SK-N-SH treated with all-trans-retinoic acid at 6 μM for 48 hours (cell line): ENCODE measurements around the gene DNAH2.

Experiments
- ATAC-seq: fragments of 200-7000 bp; cut with Tn5 transposase; 3 replicates; pipeline ENCODE4 v1.9.1; 2020; ENCODE audit warnings: mild to moderate bottlenecking, moderate library complexity
- ARNTL ChIP-seq: fragments of 450-650 bp; formaldehyde crosslinking; IDR thresholded peaks from 2 replicates; pipeline ENCODE4 v1.5.0; 2020; ENCODE audit warnings: low read depth, mild to moderate bottlenecking, moderate library complexity, borderline replicate concordance
- BACH2 ChIP-seq: fragments of 250-450 bp; sonication (Bioruptor Pico); IDR thresholded peaks from 2 replicates; pipeline ENCODE4 v1.9.0; 2021; ENCODE audit warnings: mild to moderate bottlenecking, borderline replicate concordance
- CSDC2 ChIP-seq: fragments of 250-450 bp; sonication (Bioruptor Pico); IDR thresholded peaks from 2 replicates; pipeline ENCODE4 v1.5.0; 2020; ENCODE audit warnings: mild to moderate bottlenecking, moderate library complexity
- GLIS3 ChIP-seq: fragments of 250-450 bp; sonication (Bioruptor Pico); IDR thresholded peaks from 2 replicates; pipeline ENCODE4 v1.5.0; 2020; ENCODE audit warnings: mild to moderate bottlenecking, moderate library complexity
- ISL1 ChIP-seq: fragments of 250-450 bp; sonication (Bioruptor Pico); IDR thresholded peaks from 2 replicates; pipeline ENCODE4 v2.1.2; 2022; ENCODE audit warnings: mild to moderate bottlenecking, moderate library complexity
- OSR1 ChIP-seq: fragments of 250-450 bp; sonication (Bioruptor Pico); IDR thresholded peaks from 2 replicates; pipeline ENCODE4 v1.8.0; 2022; ENCODE audit warnings: moderate library complexity, mild to moderate bottlenecking, inconsistent platforms
- PPARA ChIP-seq: fragments of 250-450 bp; sonication (Bioruptor Pico); IDR thresholded peaks from 2 replicates; pipeline ENCODE4 v1.5.0; 2020; ENCODE audit warnings: mild to moderate bottlenecking, borderline replicate concordance
- RARB ChIP-seq: fragments of 250-450 bp; sonication (Bioruptor Pico); IDR thresholded peaks from 2 replicates; pipeline ENCODE4 v1.8.0; 2021; ENCODE audit warnings: mild to moderate bottlenecking, moderate library complexity
- SNAI2 ChIP-seq: fragments of 250-450 bp; sonication (Bioruptor Pico); IDR thresholded peaks from 2 replicates; pipeline ENCODE4 v1.5.0; 2020; ENCODE audit warnings: mild to moderate bottlenecking, moderate library complexity
- TOX ChIP-seq: fragments of 250-450 bp; sonication (Bioruptor Pico); IDR thresholded peaks from 2 replicates; pipeline ENCODE4 v1.8.0; 2021; ENCODE audit warnings: mild to moderate bottlenecking, moderate library complexity, borderline replicate concordance
- ZFP30 ChIP-seq: fragments of 450-650 bp; formaldehyde crosslinking; IDR thresholded peaks from 2 replicates; pipeline ENCODE4 v1.5.0; 2022; ENCODE audit warnings: mild to moderate bottlenecking, moderate library complexity
- ZNF565 ChIP-seq: fragments of 450-650 bp; formaldehyde crosslinking; conservative IDR thresholded peaks from 2 replicates; pipeline ENCODE4 v1.5.0; 2020; ENCODE audit warnings: low read depth, mild to moderate bottlenecking, moderate library complexity
- ZNF70 ChIP-seq: fragments of 450-650 bp; formaldehyde crosslinking; IDR thresholded peaks from 2 replicates; pipeline ENCODE4 v1.5.0; 2020; ENCODE audit warnings: mild to moderate bottlenecking, moderate library complexity
- ZNF8 ChIP-seq: fragments of 450-650 bp; formaldehyde crosslinking; IDR thresholded peaks from 2 replicates; pipeline ENCODE4 v1.5.0; 2020; ENCODE audit warnings: mild to moderate bottlenecking, moderate library complexity
- TF ChIP-seq, protein P1 (sequence below): fragments of 250-450 bp; sonication (Bioruptor Pico); IDR thresholded peaks from 2 replicates; pipeline ENCODE4 v1.5.1; 2020; ENCODE audit warnings: low read depth, mild to moderate bottlenecking, moderate library complexity
- TF ChIP-seq, protein P2 (sequence below): fragments of 250-450 bp; sonication (Bioruptor Pico); IDR thresholded peaks from 2 replicates; pipeline ENCODE4 v1.5.1; 2021; ENCODE audit warnings: mild to moderate bottlenecking, moderate library complexity
- TF ChIP-seq, protein P3 (sequence below): fragments of 250-450 bp; sonication (Bioruptor Pico); IDR thresholded peaks from 2 replicates; pipeline ENCODE4 v1.8.0; 2021; ENCODE audit warnings: low read depth, mild to moderate bottlenecking, moderate library complexity, borderline replicate concordance
- TF ChIP-seq, protein P4 (sequence below): fragments of 250-450 bp; sonication (Bioruptor Pico); IDR thresholded peaks from 2 replicates; pipeline ENCODE4 v1.5.0; 2020; ENCODE audit warnings: mild to moderate bottlenecking, moderate library complexity
- TF ChIP-seq, protein P5 (sequence below): fragments of 250-450 bp; sonication (Bioruptor Pico); IDR thresholded peaks from 2 replicates; pipeline ENCODE4 v1.8.0; 2020; ENCODE audit warnings: mild to moderate bottlenecking, moderate library complexity, borderline replicate concordance

Gene DNAH2

DNA sequence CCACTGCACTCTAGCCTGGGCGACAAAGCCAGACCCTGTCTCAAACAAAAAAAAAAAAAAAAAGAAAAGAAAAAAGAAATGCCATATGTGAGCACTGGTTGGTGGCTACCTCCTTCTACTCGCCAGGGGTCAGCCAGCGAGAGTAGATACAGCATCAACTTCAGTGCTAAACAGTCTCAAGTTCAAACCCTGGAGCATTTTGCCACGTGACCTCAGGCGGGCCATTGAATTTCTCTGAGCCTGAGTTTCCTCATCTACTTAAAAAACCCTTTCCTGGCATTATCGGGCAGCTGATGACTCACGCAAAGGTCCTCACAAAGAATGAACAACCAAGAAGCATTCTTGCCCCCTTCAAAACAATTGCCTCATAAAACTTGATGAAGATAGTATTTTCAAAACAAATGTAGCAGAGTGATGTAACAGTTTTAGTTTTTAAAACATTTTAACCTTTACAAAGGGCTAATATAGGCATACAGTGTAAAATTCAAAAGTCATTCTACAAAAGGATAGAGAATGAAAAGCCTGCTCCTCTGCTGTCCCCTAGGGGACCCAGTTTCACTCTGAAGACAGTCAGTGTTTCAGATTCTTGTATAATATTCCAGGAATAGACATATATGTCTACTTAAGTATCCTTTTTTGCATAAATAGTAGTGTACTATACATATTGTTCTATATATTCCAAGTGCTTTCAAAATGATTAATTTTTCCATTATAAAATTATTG lies 28.4 kb downstream of the DNAH2 start:
- peak; percentile 55 for ATAC-seq
- TF ChIP-seq, protein P1, sequence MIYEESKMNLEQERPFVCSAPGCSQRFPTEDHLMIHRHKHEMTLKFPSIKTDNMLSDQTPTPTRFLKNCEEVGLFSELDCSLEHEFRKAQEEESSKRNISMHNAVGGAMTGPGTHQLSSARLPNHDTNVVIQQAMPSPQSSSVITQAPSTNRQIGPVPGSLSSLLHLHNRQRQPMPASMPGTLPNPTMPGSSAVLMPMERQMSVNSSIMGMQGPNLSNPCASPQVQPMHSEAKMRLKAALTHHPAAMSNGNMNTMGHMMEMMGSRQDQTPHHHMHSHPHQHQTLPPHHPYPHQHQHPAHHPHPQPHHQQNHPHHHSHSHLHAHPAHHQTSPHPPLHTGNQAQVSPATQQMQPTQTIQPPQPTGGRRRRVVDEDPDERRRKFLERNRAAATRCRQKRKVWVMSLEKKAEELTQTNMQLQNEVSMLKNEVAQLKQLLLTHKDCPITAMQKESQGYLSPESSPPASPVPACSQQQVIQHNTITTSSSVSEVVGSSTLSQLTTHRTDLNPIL (CRISPR knock-in tag), result no peak
- no peak for TF ChIP-seq ZNF70 (CRISPR knock-in tag)
- TF ChIP-seq, protein P2, sequence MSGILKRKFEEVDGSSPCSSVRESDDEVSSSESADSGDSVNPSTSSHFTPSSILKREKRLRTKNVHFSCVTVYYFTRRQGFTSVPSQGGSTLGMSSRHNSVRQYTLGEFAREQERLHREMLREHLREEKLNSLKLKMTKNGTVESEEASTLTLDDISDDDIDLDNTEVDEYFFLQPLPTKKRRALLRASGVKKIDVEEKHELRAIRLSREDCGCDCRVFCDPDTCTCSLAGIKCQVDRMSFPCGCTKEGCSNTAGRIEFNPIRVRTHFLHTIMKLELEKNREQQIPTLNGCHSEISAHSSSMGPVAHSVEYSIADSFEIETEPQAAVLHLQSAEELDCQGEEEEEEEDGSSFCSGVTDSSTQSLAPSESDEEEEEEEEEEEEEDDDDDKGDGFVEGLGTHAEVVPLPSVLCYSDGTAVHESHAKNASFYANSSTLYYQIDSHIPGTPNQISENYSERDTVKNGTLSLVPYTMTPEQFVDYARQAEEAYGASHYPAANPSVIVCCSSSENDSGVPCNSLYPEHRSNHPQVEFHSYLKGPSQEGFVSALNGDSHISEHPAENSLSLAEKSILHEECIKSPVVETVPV (CRISPR knock-in tag), result no peak
- TF ChIP-seq, protein P3, sequence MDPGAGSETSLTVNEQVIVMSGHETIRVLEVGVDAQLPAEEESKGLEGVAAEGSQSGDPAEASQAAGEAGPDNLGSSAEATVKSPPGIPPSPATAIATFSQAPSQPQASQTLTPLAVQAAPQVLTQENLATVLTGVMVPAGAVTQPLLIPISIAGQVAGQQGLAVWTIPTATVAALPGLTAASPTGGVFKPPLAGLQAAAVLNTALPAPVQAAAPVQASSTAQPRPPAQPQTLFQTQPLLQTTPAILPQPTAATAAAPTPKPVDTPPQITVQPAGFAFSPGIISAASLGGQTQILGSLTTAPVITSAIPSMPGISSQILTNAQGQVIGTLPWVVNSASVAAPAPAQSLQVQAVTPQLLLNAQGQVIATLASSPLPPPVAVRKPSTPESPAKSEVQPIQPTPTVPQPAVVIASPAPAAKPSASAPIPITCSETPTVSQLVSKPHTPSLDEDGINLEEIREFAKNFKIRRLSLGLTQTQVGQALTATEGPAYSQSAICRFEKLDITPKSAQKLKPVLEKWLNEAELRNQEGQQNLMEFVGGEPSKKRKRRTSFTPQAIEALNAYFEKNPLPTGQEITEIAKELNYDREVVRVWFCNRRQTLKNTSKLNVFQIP, result no peak

DNA sequence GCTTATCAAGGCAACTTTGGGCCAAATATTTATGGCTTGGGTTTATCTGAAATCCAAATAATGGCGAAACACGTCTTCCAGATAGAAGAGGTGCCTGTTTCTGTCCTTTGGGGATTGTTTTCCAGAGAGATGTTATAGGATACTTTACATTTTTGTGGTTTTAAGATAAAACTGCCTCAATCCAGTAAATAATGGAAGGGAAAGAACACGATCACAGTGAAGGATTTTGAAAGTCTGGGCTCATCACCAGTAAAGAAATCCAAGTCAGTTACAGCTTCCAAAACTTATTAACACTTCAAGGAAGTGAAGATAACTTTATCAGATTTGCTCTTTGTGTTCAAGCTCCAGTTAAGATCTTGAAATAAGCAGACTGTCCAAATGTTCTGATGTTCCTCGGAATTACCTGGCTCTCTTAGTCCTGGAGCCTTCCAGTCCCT lies 30.1 kb downstream of the DNAH2 start:
- no peak for TF ChIP-seq RARB (CRISPR knock-in tag)
- TF ChIP-seq TOX (CRISPR knock-in tag), result no peak
- TF ChIP-seq, protein P4, sequence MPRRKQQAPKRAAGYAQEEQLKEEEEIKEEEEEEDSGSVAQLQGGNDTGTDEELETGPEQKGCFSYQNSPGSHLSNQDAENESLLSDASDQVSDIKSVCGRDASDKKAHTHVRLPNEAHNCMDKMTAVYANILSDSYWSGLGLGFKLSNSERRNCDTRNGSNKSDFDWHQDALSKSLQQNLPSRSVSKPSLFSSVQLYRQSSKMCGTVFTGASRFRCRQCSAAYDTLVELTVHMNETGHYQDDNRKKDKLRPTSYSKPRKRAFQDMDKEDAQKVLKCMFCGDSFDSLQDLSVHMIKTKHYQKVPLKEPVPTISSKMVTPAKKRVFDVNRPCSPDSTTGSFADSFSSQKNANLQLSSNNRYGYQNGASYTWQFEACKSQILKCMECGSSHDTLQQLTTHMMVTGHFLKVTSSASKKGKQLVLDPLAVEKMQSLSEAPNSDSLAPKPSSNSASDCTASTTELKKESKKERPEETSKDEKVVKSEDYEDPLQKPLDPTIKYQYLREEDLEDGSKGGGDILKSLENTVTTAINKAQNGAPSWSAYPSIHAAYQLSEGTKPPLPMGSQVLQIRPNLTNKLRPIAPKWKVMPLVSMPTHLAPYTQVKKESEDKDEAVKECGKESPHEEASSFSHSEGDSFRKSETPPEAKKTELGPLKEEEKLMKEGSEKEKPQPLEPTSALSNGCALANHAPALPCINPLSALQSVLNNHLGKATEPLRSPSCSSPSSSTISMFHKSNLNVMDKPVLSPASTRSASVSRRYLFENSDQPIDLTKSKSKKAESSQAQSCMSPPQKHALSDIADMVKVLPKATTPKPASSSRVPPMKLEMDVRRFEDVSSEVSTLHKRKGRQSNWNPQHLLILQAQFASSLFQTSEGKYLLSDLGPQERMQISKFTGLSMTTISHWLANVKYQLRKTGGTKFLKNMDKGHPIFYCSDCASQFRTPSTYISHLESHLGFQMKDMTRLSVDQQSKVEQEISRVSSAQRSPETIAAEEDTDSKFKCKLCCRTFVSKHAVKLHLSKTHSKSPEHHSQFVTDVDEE, result no peak
- TF ChIP-seq, protein P1 (CRISPR knock-in tag), result no peak
- no peak for TF ChIP-seq GLIS3 (CRISPR knock-in tag)
- TF ChIP-seq ZFP30, result no peak
- no peak for TF ChIP-seq ZNF8
- 0 out of 2 replicates have a peak, but pooled peaks have one; percentile 32 for TF ChIP-seq ISL1 (CRISPR knock-in tag)
- TF ChIP-seq ARNTL (CRISPR knock-in tag), result no peak
- TF ChIP-seq, protein P5, sequence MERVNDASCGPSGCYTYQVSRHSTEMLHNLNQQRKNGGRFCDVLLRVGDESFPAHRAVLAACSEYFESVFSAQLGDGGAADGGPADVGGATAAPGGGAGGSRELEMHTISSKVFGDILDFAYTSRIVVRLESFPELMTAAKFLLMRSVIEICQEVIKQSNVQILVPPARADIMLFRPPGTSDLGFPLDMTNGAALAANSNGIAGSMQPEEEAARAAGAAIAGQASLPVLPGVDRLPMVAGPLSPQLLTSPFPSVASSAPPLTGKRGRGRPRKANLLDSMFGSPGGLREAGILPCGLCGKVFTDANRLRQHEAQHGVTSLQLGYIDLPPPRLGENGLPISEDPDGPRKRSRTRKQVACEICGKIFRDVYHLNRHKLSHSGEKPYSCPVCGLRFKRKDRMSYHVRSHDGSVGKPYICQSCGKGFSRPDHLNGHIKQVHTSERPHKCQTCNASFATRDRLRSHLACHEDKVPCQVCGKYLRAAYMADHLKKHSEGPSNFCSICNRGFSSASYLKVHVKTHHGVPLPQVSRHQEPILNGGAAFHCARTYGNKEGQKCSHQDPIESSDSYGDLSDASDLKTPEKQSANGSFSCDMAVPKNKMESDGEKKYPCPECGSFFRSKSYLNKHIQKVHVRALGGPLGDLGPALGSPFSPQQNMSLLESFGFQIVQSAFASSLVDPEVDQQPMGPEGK (CRISPR knock-in tag), result 0 out of 2 replicates have a peak, but pooled peaks have one; percentile 12
- no peak for TF ChIP-seq OSR1 (CRISPR knock-in tag)
- peak; percentile 62 for ATAC-seq

DNA sequence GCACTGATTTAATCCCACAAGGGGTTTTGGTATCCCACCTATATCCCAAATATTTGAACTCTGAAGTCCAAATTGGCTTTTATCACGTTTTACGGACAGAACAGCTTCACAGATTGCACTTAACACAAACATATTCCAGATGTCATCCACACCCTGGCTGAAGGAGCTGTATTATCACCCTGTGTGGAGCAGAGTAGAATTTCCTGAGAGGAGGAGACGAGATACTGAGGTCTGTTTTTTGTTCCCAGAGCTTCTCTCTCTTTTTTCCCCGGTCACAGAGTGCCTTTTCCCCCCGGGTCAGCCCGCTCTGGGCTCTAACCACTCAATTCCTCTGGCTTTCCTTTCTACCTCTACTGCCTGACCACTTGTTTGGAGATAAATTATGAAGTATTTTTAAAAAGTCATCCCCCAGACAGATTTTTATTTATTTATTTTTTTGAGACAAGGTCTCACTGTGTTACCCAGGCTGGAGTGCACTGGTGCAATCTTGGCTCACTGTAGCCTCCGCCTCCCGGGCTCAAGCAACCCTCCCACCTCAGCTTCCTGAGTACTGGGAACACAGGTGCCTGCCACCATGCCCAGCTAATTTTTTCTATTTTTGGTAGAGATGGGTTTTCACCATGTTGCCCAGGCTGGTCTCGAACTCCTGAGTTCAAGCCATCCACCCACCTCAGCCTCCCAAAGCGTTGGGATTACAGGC lies 30.7 kb downstream of the DNAH2 start:
- TF ChIP-seq ZNF8 (no peak), ZFP30 (no peak), BACH2 (CRISPR knock-in tag) (no peak), ZNF70 (CRISPR knock-in tag) (no peak), PPARA (no peak), TOX (CRISPR knock-in tag) (no peak), ISL1 (CRISPR knock-in tag) (no peak), ZNF565 (no peak), SNAI2 (CRISPR knock-in tag) (no peak), OSR1 (CRISPR knock-in tag) (no peak), CSDC2 (CRISPR knock-in tag) (no peak), ARNTL (CRISPR knock-in tag) (no peak)
- TF ChIP-seq, protein P4, result no peak
- TF ChIP-seq, protein P2 (CRISPR knock-in tag), result no peak
- ATAC-seq, result peak; percentile 64
